ENCODE results near the gene RADIL. TPM values are rescaled to one million over a fixed set of nuclear protein-coding genes. Genes with fewer than 3 reads are reported as not detected.

RADIL gene
- total RNA-seq, 2 donors from 2014 or later: 2.1 to 29.0 TPM

DNA sequence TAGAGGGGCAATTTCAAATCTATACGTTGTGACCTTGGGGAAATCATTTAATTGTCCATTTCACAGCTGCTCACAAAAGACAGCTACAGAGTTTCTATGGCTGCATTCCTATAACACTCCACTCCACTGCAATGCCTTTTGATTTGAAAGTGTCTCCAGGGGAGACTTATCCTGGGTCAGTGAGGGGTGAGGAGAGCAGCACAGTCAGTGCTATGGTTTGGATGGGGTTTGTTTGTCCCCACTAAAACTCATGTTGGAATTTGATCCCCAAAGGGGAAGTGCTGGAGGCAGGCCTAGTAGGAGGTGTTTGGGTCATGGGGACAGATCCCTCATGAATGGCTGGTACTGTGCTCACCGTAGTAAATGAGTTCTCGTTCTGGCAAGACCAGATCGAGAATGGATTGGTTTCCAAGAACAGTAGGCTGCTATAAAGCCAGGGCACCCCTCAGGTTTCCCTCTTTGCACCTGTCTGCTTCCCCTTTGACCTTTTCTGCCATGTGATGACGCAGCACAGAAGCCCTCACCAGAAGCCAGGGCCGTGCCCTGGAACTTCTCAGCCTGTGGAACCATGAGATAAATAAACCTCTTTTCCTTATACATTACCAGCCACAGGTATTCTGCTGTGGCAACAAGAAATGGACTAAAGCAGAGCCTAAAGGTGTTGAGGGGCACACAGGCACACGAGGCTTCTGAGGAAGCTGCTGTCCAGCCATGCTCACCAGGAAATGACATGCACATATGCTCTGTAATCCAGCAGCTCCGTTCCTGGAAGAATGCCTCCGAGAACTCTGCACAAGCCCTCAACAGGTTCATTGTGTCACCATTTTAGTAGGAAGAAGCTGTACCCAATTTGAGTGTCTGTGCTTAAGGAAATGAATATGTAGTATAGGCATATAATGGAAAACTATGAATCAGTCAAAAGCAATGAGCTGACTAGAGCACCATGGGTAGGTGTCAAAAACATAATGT lies 16.7 kb downstream of the RADIL start:
- peaks cover 0 to 5% of the 10 kb centered on the region in 2 donors for H3K27me3 ChIP-seq
- H3K9me3 ChIP-seq: no peaks in the 10 kb centered on the region
- TF ChIP-seq POLR2A (IDR thresholded peaks at IDR 0.05): no peak
- TF ChIP-seq, protein P1, sequence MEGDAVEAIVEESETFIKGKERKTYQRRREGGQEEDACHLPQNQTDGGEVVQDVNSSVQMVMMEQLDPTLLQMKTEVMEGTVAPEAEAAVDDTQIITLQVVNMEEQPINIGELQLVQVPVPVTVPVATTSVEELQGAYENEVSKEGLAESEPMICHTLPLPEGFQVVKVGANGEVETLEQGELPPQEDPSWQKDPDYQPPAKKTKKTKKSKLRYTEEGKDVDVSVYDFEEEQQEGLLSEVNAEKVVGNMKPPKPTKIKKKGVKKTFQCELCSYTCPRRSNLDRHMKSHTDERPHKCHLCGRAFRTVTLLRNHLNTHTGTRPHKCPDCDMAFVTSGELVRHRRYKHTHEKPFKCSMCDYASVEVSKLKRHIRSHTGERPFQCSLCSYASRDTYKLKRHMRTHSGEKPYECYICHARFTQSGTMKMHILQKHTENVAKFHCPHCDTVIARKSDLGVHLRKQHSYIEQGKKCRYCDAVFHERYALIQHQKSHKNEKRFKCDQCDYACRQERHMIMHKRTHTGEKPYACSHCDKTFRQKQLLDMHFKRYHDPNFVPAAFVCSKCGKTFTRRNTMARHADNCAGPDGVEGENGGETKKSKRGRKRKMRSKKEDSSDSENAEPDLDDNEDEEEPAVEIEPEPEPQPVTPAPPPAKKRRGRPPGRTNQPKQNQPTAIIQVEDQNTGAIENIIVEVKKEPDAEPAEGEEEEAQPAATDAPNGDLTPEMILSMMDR (IDR thresholded peaks at IDR 0.05): no peak
- H3K4me1 ChIP-seq: peaks cover 4% of the 10 kb centered on the region
- 70 to 72% methylated on average over 9 of the region's 9 CpGs for WGBS, 2 donors
- intact Hi-C loops (cut with DNase I): no loop called here
- DNase-seq: no peak
- H3K27ac ChIP-seq: no peak overlapping the region
- no peak overlapping the region for H3K4me3 ChIP-seq
- ATAC-seq: no peak
- no peaks in the 10 kb centered on the region for H3K36me3 ChIP-seq (replicated peaks in 1 of 2; ENCODE audit: insufficient read depth in 1 of 2, low read depth in 2 of 2)

- no peak for DNase-seq
- peaks cover 7% of the 10 kb centered on the region for H3K4me1 ChIP-seq
- H3K4me3 ChIP-seq: peak overlapping the region in 1 of 2 donors; percentile 12
- ATAC-seq: no peak
- no peak overlapping the region for H3K27ac ChIP-seq
- intact Hi-C loops (cut with DNase I): no loop called here
- H3K36me3 ChIP-seq (replicated peaks in 1 of 2; ENCODE audit: insufficient read depth in 1 of 2, low read depth in 2 of 2): no peaks in the 10 kb centered on the region
- WGBS, 2 donors: 75 to 82% methylated on average over 14 of the region's 14 CpGs
- no peaks in the 10 kb centered on the region for H3K9me3 ChIP-seq
- no peak for TF ChIP-seq POLR2A (IDR thresholded peaks at IDR 0.05)
- TF ChIP-seq, protein P1 (IDR thresholded peaks at IDR 0.05): no peak
- H3K27me3 ChIP-seq: peaks cover 0 to 8% of the 10 kb centered on the region in 2 donors
Measured at GRCh38 chr7:4862156-4862555, 21.4 kb downstream of the RADIL start.

GRCh38 chr7:4861673-4862072 lies 21.8 kb downstream of the RADIL start, which contains the start of gene PAPOLB:
TSS of gene PAPOLB (minus strand) at chr7:4862030. CDS start at chr7:4861810, 220 bp downstream.
- intact Hi-C loops (cut with DNase I): no loop called here
- peaks cover 7% of the 10 kb centered on the region for H3K4me1 ChIP-seq
- DNase-seq: no peak

DNA sequence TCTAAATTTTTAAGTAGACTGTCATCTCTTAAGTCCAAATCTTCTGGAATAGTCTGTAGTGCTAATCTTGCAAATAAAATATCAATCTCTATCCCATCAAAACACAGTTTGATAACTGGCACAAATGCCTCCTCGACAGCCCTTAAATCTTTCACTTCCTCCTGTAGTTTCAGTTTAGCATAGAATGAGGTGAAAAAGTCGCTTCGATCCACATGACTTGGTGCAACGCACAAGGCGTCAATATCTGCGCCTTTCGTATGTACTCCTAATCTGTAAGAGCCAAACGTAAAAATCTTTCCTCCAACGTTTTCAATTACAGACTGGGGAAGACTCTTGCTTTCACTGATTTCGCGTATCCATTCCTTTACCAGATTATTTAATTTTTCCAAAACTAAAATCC lies 22.3 kb downstream of the RADIL start:
- intact Hi-C loops (cut with DNase I): no loop called here
- ATAC-seq (no peak), DNase-seq (no peak)
- WGBS, 2 donors: 85 to 87% methylated on average over 11 of the region's 11 CpGs
- Histone ChIP-seq H3K27ac (no peak overlapping the region), H3K36me3 (replicated peaks in 1 of 2; ENCODE audit: insufficient read depth in 1 of 2, low read depth in 2 of 2) (no peaks in the 10 kb centered on the region), H3K4me1 (peaks cover 7% of the 10 kb centered on the region), H3K4me3 (no peak overlapping the region), H3K27me3 (peaks cover 0 to 8% of the 10 kb centered on the region in 2 donors), H3K9me3 (no peaks in the 10 kb centered on the region)
- TF ChIP-seq, protein P1 (IDR thresholded peaks at IDR 0.05): no peak
- no peak for TF ChIP-seq POLR2A (IDR thresholded peaks at IDR 0.05)

More at GRCh38 chr7:4861673-4862072, 21.8 kb downstream of the RADIL start, which contains the start of gene PAPOLB:
- TF ChIP-seq POLR2A (IDR thresholded peaks at IDR 0.05): no peak
- TF ChIP-seq, protein P1 (IDR thresholded peaks at IDR 0.05): no peak
- H3K4me3 ChIP-seq: peak within 1 kb of the TSS in 1 of 2 donors; percentile 12
- ATAC-seq: no peak
- WGBS, 2 donors: 5 to 21% methylated on average over 26 to 46 of the region's 46 CpGs
- peaks cover 0 to 8% of the 10 kb centered on the region in 2 donors for H3K27me3 ChIP-seq
- no peaks in the 10 kb centered on the region for H3K9me3 ChIP-seq
- H3K27ac ChIP-seq: no peak within 1 kb of the TSS
- no peaks in the 10 kb centered on the region for H3K36me3 ChIP-seq (replicated peaks in 1 of 2; ENCODE audit: insufficient read depth in 1 of 2, low read depth in 2 of 2)

Measured in body of pancreas (tissue), 4 donors.